H1 (cell line): ENCODE data around the gene NXPH1. TPM values are rescaled to one million over a fixed set of nuclear protein-coding genes. Genes with fewer than 3 reads are reported as not detected.

Experiments
- CTCF ChIA-PET: fragments of 300-600 bp; sonication (Branson Sonifier 250); formaldehyde crosslinking; loops from one replicate; lab custom pipeline; 2021; ENCODE audit not compliant: partially characterized antibody; lab: Charles Lee
- POLR2A ChIA-PET: fragments of 300-600 bp; sonication (Branson Sonifier 250); formaldehyde crosslinking; loops from one replicate; lab custom pipeline; 2021; ENCODE audit warnings: inconsistent platforms; ENCODE audit not compliant: partially characterized antibody; lab: Charles Lee
- DNase-seq, 2 experiments: peaks; one replicate each; pipeline versions ENCODE4 v3.0.0 to v3.0.0-alpha.2; 2010 to 2022; ENCODE audit warnings: low spot score in 2 of 2, low read depth in 1 of 2, mixed read lengths in 1 of 2
- FAIRE-seq: peaks from 2 replicates; lab custom pipeline; 2011; peaks lifted over from hg19 to GRCh38; lab: Jason Lieb, UNC
- H2AFZ ChIP-seq: 2 replicates; pipeline ENCODE4 v1.8.1; 2012; ENCODE audit warnings: low read length, inconsistent platforms
- H2AK5ac ChIP-seq: 2 replicates; pipeline ENCODE4 v1.6.1; 2013; ENCODE audit warnings: low read depth, low read length
- H2BK120ac ChIP-seq: replicated peaks from 2 replicates; pipeline ENCODE3; 2013; ENCODE audit warnings: low read depth, low read length, inconsistent platforms
- H2BK12ac ChIP-seq: 2 replicates; pipeline ENCODE4 v1.6.1; 2013; ENCODE audit warnings: low read depth, low read length
- H2BK15ac ChIP-seq: 2 replicates; pipeline ENCODE4 v1.6.1; 2013; ENCODE audit warnings: low read length
- H2BK20ac ChIP-seq: 2 replicates; pipeline ENCODE4 v1.6.1; 2013; ENCODE audit warnings: low read length
- H2BK5ac ChIP-seq: 2 replicates; pipeline ENCODE4 v1.6.1; 2013; ENCODE audit warnings: low read depth, low read length
- H3K14ac ChIP-seq: 2 replicates; pipeline ENCODE4 v1.6.1; 2013; ENCODE audit warnings: inconsistent platforms; ENCODE audit not compliant: insufficient read length
- H3K18ac ChIP-seq: 2 replicates; pipeline ENCODE4 v1.6.1; 2013; ENCODE audit warnings: low read length; ENCODE audit errors: extremely low read depth
- H3K23ac ChIP-seq: 2 replicates; pipeline ENCODE4 v1.6.1; 2013; ENCODE audit warnings: inconsistent platforms; ENCODE audit not compliant: insufficient read length
- H3K23me2 ChIP-seq: 2 replicates; pipeline ENCODE4 v1.6.1; 2013; ENCODE audit warnings: low read depth, low read length
- H3K27ac ChIP-seq: 2 replicates; pipeline ENCODE4 v1.6.1; 2011; ENCODE audit warnings: low read depth, low read length, inconsistent platforms
- H3K27me3 ChIP-seq, 4 experiments: replicated peaks in 1 of 4; 1 replicate in 1 of 4; 2 replicates in 3 of 4; pipeline versions ENCODE4 v1.6.1 to v1.8.1; 2011 to 2013; ENCODE audit warnings: low read length in 3 of 4, mild to moderate bottlenecking in 3 of 4, inconsistent platforms in 2 of 4, mixed read lengths in 2 of 4, moderate library complexity in 1 of 4; ENCODE audit not compliant: control insufficient read depth in 3 of 4, insufficient read depth in 3 of 4; ENCODE audit errors: extremely low read depth in 1 of 4
- H3K36me3 ChIP-seq, 4 experiments: 2 replicates each; pipeline versions ENCODE4 v1.6.1 to v1.8.1; 2011 to 2013; ENCODE audit warnings: mild to moderate bottlenecking in 4 of 4, low read length in 3 of 4, moderate library complexity in 2 of 4, control low read depth in 1 of 4, inconsistent platforms in 1 of 4; ENCODE audit not compliant: insufficient read depth in 4 of 4, control insufficient read depth in 2 of 4
- H3K4ac ChIP-seq: replicated peaks from 2 replicates; pipeline ENCODE3; 2013; ENCODE audit warnings: low read length, low read depth, mixed read lengths, inconsistent platforms; ENCODE audit not compliant: insufficient read length
- H3K4me1 ChIP-seq, 4 experiments: replicated peaks in 1 of 4; 1 replicate in 1 of 4; 2 replicates in 3 of 4; pipeline versions ENCODE4 v1.6.1 to v1.8.1; 2011 to 2013; ENCODE audit warnings: low read length in 3 of 4, inconsistent platforms in 2 of 4, mixed read lengths in 1 of 4; ENCODE audit not compliant: insufficient read depth in 4 of 4, control insufficient read depth in 3 of 4
- H3K4me2 ChIP-seq, 2 experiments: 2 replicates each; pipeline versions ENCODE4 v1.6.1 to v1.8.1; 2011 to 2013; ENCODE audit warnings: low read depth in 2 of 2, low read length in 2 of 2, control low read depth in 1 of 2, inconsistent platforms in 1 of 2, mild to moderate bottlenecking in 1 of 2; ENCODE audit not compliant: insufficient read depth in 1 of 2
- H3K4me3 ChIP-seq, 4 experiments: fragments of 200-600, 300-600 bp in 1 of 4; sonication (generic), shearing (Covaris generic), sonication (Bioruptor Twin) in 1 of 4; 2 replicates each; pipeline versions ENCODE4 v1.5.1 to v1.8.1; 2011 to 2016; ENCODE audit warnings: low read length in 4 of 4, low read depth in 3 of 4, control low read depth in 2 of 4, inconsistent platforms in 2 of 4, mild to moderate bottlenecking in 2 of 4, mixed read lengths in 1 of 4, moderate library complexity in 1 of 4; ENCODE audit not compliant: insufficient read depth in 2 of 4; ENCODE audit errors: extremely low read depth in 1 of 4
- H3K56ac ChIP-seq: replicated peaks from 2 replicates; pipeline ENCODE3; 2013; ENCODE audit warnings: low read depth, mild to moderate bottlenecking, mixed read lengths, low read length, inconsistent platforms; ENCODE audit not compliant: insufficient read length
- H3K79me1 ChIP-seq: 2 replicates; pipeline ENCODE4 v1.6.1; 2013; ENCODE audit warnings: low read depth, low read length, control low read depth
- H3K79me2 ChIP-seq, 2 experiments: 2 replicates each; pipeline versions ENCODE4 v1.6.1 to v1.8.1; 2012 to 2013; ENCODE audit warnings: low read length in 2 of 2, mild to moderate bottlenecking in 2 of 2, inconsistent platforms in 1 of 2; ENCODE audit not compliant: insufficient read depth in 2 of 2, control insufficient read depth in 1 of 2
- H3K9ac ChIP-seq, 4 experiments: replicated peaks in 1 of 4; 1 replicate in 1 of 4; 2 replicates in 3 of 4; pipeline versions ENCODE4 v1.6.1 to v1.8.1; 2011 to 2013; ENCODE audit warnings: low read depth in 3 of 4, low read length in 3 of 4, control low read depth in 2 of 4, mild to moderate bottlenecking in 2 of 4, moderate library complexity in 2 of 4, inconsistent platforms in 1 of 4; ENCODE audit errors: extremely low read depth in 1 of 4
- H3K9me3 ChIP-seq, 2 experiments: 2 replicates each; pipeline versions ENCODE4 v1.6.1 to v1.8.1; 2012 to 2013; ENCODE audit warnings: mild to moderate bottlenecking in 2 of 2, moderate library complexity in 2 of 2, control low read depth in 1 of 2, inconsistent platforms in 1 of 2, low read depth in 1 of 2, low read length in 1 of 2, mixed read lengths in 1 of 2; ENCODE audit not compliant: insufficient read depth in 2 of 2
- H4K20me1 ChIP-seq, 2 experiments: replicated peaks in 1 of 2; 2 replicates each; pipeline versions ENCODE3 to v1.8.1; 2011 to 2013; ENCODE audit warnings: inconsistent platforms in 2 of 2, low read length in 2 of 2, mild to moderate bottlenecking in 1 of 2; ENCODE audit not compliant: insufficient read depth in 2 of 2, control insufficient read depth in 1 of 2
- H4K5ac ChIP-seq: 2 replicates; pipeline ENCODE4 v1.6.1; 2013; ENCODE audit warnings: low read length, low read depth, mixed read lengths, inconsistent platforms; ENCODE audit not compliant: insufficient read length
- H4K8ac ChIP-seq: 2 replicates; pipeline ENCODE4 v1.8.0; 2013; ENCODE audit warnings: mild to moderate bottlenecking, moderate library complexity, low read length, inconsistent platforms; ENCODE audit not compliant: insufficient read depth; ENCODE audit errors: extremely low read depth
- H4K91ac ChIP-seq: replicated peaks from 2 replicates; pipeline ENCODE3; 2013; ENCODE audit warnings: low read length, mixed read lengths, inconsistent platforms; ENCODE audit not compliant: insufficient read length
- TAF7 ChIP-seq: optimal IDR thresholded peaks from 2 replicates; pipeline ENCODE3; 2011; ENCODE audit warnings: low read depth, mild to moderate bottlenecking, inconsistent platforms, low read length, moderate library complexity, borderline replicate concordance
- TEAD4 ChIP-seq: IDR thresholded peaks from 2 replicates; pipeline ENCODE4 v1.6.1; 2012; ENCODE audit warnings: low read depth, low read length, inconsistent platforms, mixed read lengths
- WGBS, 2 experiments: shearing (Covaris generic) in 1 of 2; methylation state at CpG; one replicate each; pipeline versions ENCODE4 v1.1.6 to v1.1.7; 2013 to 2015; ENCODE audit warnings: low lambda C conversion rate in 2 of 2, mixed read lengths in 2 of 2, inconsistent platforms in 1 of 2, low coverage in 1 of 2, missing lambda C conversion rate in 1 of 2; ENCODE audit not compliant: insufficient replicate concordance in 2 of 2, insufficient coverage in 1 of 2, insufficient read length in 1 of 2; ENCODE audit errors: extremely low coverage in 1 of 2, missing lambda C conversion rate in 1 of 2; 5-methylcytosine and 5-hydroxymethylcytosine counted together
- polyA plus RNA-seq, 7 experiments: library from polyadenylated mRNA; depleted of rRNA in 3 of 7; stranded (reverse) in 5 of 7; unstranded in 2 of 7; fragments of >200 nt in 5 of 7; fragments of 200-250 nt in 2 of 7; gene quantifications; 1 replicate in 5 of 7; 2 replicates in 1 of 7; 4 replicates in 1 of 7; pipeline versions ENCODE4 v1.2.1 to v1.2.3, GENCODE V29; 2011 to 2013; ENCODE audit warnings: missing spikeins in 2 of 7, mixed read lengths in 2 of 7
- total RNA-seq: library from RNA; stranded (reverse); fragmentation: NEBNext Ultra II Directional; extraction: Animal tissue kit (Norgen Biotek cat#: 25700); gene quantifications from 2 replicates; pipeline ENCODE4 v1.2.1, GENCODE V29; 2021

NXPH1 gene
- total and polyA plus RNA-seq, 2 of the 8 experiments (the other 6 are each of a cell fraction or from before 2014, with no cell fraction given): 0.14 to 1.0 TPM

- Histone ChIP-seq H2AFZ (no peak overlapping the region), H3K14ac (no peak overlapping the region), H2BK120ac (no peak overlapping the region), H2BK5ac (peak overlapping the region; percentile 89; the same call in 1 of the 2 replicates), H3K23me2 (no peaks in the 10 kb centered on the region), H2BK20ac (no peak overlapping the region), H2BK15ac (no peak overlapping the region), H3K79me1 (no peaks in the 10 kb centered on the region), H2BK12ac (peak overlapping the region; percentile 94; the same call in 1 of the 2 replicates), H3K4ac (no peak overlapping the region), H3K9me3 (no peaks in the 10 kb centered on the region), H3K4me1 (peaks cover 5 to 10% (median 8%) of the 10 kb centered on the region in 4 experiments; a peak in 5 of 7 replicates), H3K23ac (no peak overlapping the region), H3K56ac (no peak overlapping the region), H4K91ac (peak overlapping the region; percentile 22), H2AK5ac (no peak overlapping the region), H4K5ac (no peak overlapping the region), H3K9ac (no peak overlapping the region), H3K27ac (no peak overlapping the region), H3K4me2 (0 out of 4 replicates have a peak overlapping the region, but pooled peaks of 1 of the 2 experiments have one; percentile 14), H3K27me3 (no peaks in the 10 kb centered on the region), H3K79me2 (no peaks in the 10 kb centered on the region), H3K18ac (no peak overlapping the region), H4K20me1 (no peaks in the 10 kb centered on the region), H4K8ac (no peak overlapping the region), H3K36me3 (no peaks in the 10 kb centered on the region), H3K4me3 (0 out of 8 replicates have a peak overlapping the region, but pooled peaks of 1 of the 4 experiments have one; percentile 5)
- POLR2A ChIA-PET: no interaction called here
- DNase-seq (no peak), FAIRE-seq (no peak)
- CTCF ChIA-PET: interaction anchor here (0.6 kb wide), 1 partner anchor 368 kb away, joined by 3 read pairs; no protein-coding TSS in a partner anchor
- WGBS, 2 experiments: 91% methylated on average over 1 of the region's 1 CpG; no CpG with 5 or more reads in 1 of the 2 experiments
- TF ChIP-seq TAF7: no peak
- peak; percentile 81 for TF ChIP-seq TEAD4
Measured at GRCh38 chr7:8618441-8619070, 185.1 kb downstream of the NXPH1 start.
